Measurements from ENCODE around the gene MON2.

Gene MON2

GRCh38 chr12:62602255-62603060, 135.8 kb downstream of the MON2 start:
- H3K9ac ChIP-seq (ENCODE audit: low read depth, low read length), result peak overlapping the region; percentile 99
- peak overlapping the region; percentile 94 for H3K4me3 ChIP-seq (ENCODE audit: low read length)
- H3K36me3 ChIP-seq (ENCODE audit: insufficient read depth, low read length), result no peaks in the 10 kb centered on the region
- H3K4me2 ChIP-seq (ENCODE audit: low read length), result peak overlapping the region; percentile 78
- H3K9me3 ChIP-seq (replicated peaks; ENCODE audit: low read length), result no peaks in the 10 kb centered on the region
- H3K4me1 ChIP-seq (ENCODE audit: control insufficient read depth, insufficient read depth, low read length), result peaks cover 18% of the 10 kb centered on the region
- H3K27me3 ChIP-seq (ENCODE audit: control insufficient read depth, insufficient read depth, low read length), result no peaks in the 10 kb centered on the region

- H3K4me1 ChIP-seq (ENCODE audit: control insufficient read depth, insufficient read depth, low read length), result peaks cover 18% of the 10 kb centered on the region
- no peaks in the 10 kb centered on the region for H3K27me3 ChIP-seq (ENCODE audit: control insufficient read depth, insufficient read depth, low read length)
- H3K9me3 ChIP-seq (replicated peaks; ENCODE audit: low read length), result no peaks in the 10 kb centered on the region
- H3K9ac ChIP-seq (ENCODE audit: low read depth, low read length), result peak overlapping the region; percentile 99
- H3K36me3 ChIP-seq (ENCODE audit: insufficient read depth, low read length), result no peaks in the 10 kb centered on the region
- peak overlapping the region; percentile 94 for H3K4me3 ChIP-seq (ENCODE audit: low read length)
- H3K4me2 ChIP-seq (ENCODE audit: low read length), result peak overlapping the region; percentile 78
These were observed 136.6 kb downstream of the MON2 start for GRCh38 chr12:62603061-62603810.

- Histone ChIP-seq H3K9me3 (replicated peaks; ENCODE audit: low read length) (no peaks in the 10 kb centered on the region), H3K4me3 (ENCODE audit: low read length) (peak overlapping the region; percentile 94), H3K27me3 (ENCODE audit: control insufficient read depth, insufficient read depth, low read length) (no peaks in the 10 kb centered on the region), H3K4me1 (ENCODE audit: control insufficient read depth, insufficient read depth, low read length) (peaks cover 18% of the 10 kb centered on the region), H3K4me2 (ENCODE audit: low read length) (peak overlapping the region; percentile 78), H3K9ac (ENCODE audit: low read depth, low read length) (peak overlapping the region; percentile 99), H3K36me3 (ENCODE audit: insufficient read depth, low read length) (no peaks in the 10 kb centered on the region)
These were observed 137.1 kb downstream of the MON2 start for GRCh38 chr12:62603811-62604098.

- H3K27me3 ChIP-seq (ENCODE audit: control insufficient read depth, insufficient read depth, low read length), result no peaks in the 10 kb centered on the region
- no peaks in the 10 kb centered on the region for H3K9me3 ChIP-seq (replicated peaks; ENCODE audit: low read length)
- peak overlapping the region; percentile 99 for H3K9ac ChIP-seq (ENCODE audit: low read depth, low read length)
- H3K4me3 ChIP-seq (ENCODE audit: low read length), result peak overlapping the region; percentile 94
- peak overlapping the region; percentile 78 for H3K4me2 ChIP-seq (ENCODE audit: low read length)
- H3K36me3 ChIP-seq (ENCODE audit: insufficient read depth, low read length), result no peaks in the 10 kb centered on the region
- H3K4me1 ChIP-seq (ENCODE audit: control insufficient read depth, insufficient read depth, low read length), result peaks cover 18% of the 10 kb centered on the region
These were observed 137.7 kb downstream of the MON2 start for GRCh38 chr12:62604373-62604772.

- no peaks in the 10 kb centered on the region for H3K27me3 ChIP-seq (ENCODE audit: control insufficient read depth, insufficient read depth, low read length)
- H3K4me1 ChIP-seq (ENCODE audit: control insufficient read depth, insufficient read depth, low read length), result peaks cover 18% of the 10 kb centered on the region
- H3K4me2 ChIP-seq (ENCODE audit: low read length), result peak overlapping the region; percentile 78
- peak overlapping the region; percentile 99 for H3K9ac ChIP-seq (ENCODE audit: low read depth, low read length)
- no peaks in the 10 kb centered on the region for H3K9me3 ChIP-seq (replicated peaks; ENCODE audit: low read length)
- no peaks in the 10 kb centered on the region for H3K36me3 ChIP-seq (ENCODE audit: insufficient read depth, low read length)
- peak overlapping the region; percentile 94 for H3K4me3 ChIP-seq (ENCODE audit: low read length)
These were observed 138.2 kb downstream of the MON2 start for GRCh38 chr12:62604871-62605270.

GRCh38 chr12:62605981-62606380, 139.4 kb downstream of the MON2 start:
- no peaks in the 10 kb centered on the region for H3K36me3 ChIP-seq (ENCODE audit: insufficient read depth, low read length)
- H3K27me3 ChIP-seq (ENCODE audit: control insufficient read depth, insufficient read depth, low read length), result no peaks in the 10 kb centered on the region
- H3K9ac ChIP-seq (ENCODE audit: low read depth, low read length), result peak overlapping the region; percentile 99
- H3K4me2 ChIP-seq (ENCODE audit: low read length), result peak overlapping the region; percentile 78
- H3K4me1 ChIP-seq (ENCODE audit: control insufficient read depth, insufficient read depth, low read length), result peaks cover 18% of the 10 kb centered on the region
- no peaks in the 10 kb centered on the region for H3K9me3 ChIP-seq (replicated peaks; ENCODE audit: low read length)
- H3K4me3 ChIP-seq (ENCODE audit: low read length), result peak overlapping the region; percentile 94

GRCh38 chr12:62606654-62607053, 140.0 kb downstream of the MON2 start:
- Histone ChIP-seq H3K9me3 (replicated peaks; ENCODE audit: low read length) (no peaks in the 10 kb centered on the region), H3K4me1 (ENCODE audit: control insufficient read depth, insufficient read depth, low read length) (peaks cover 16% of the 10 kb centered on the region), H3K36me3 (ENCODE audit: insufficient read depth, low read length) (no peaks in the 10 kb centered on the region), H3K4me3 (ENCODE audit: low read length) (no peak overlapping the region), H3K27me3 (ENCODE audit: control insufficient read depth, insufficient read depth, low read length) (no peaks in the 10 kb centered on the region), H3K9ac (ENCODE audit: low read depth, low read length) (no peak overlapping the region), H3K4me2 (ENCODE audit: low read length) (peak overlapping the region; percentile 78)

GRCh38 chr12:62613081-62613480, 146.5 kb downstream of the MON2 start:
- Histone ChIP-seq H3K4me2 (ENCODE audit: low read length) (no peak overlapping the region), H3K4me3 (ENCODE audit: low read length) (no peak overlapping the region), H3K27me3 (ENCODE audit: control insufficient read depth, insufficient read depth, low read length) (no peaks in the 10 kb centered on the region), H3K9me3 (replicated peaks; ENCODE audit: low read length) (no peaks in the 10 kb centered on the region), H3K9ac (ENCODE audit: low read depth, low read length) (no peak overlapping the region), H3K4me1 (ENCODE audit: control insufficient read depth, insufficient read depth, low read length) (no peaks in the 10 kb centered on the region), H3K36me3 (ENCODE audit: insufficient read depth, low read length) (peaks cover 6% of the 10 kb centered on the region)

- Histone ChIP-seq H3K36me3 (ENCODE audit: insufficient read depth, low read length) (no peaks in the 10 kb centered on the region), H3K4me3 (ENCODE audit: low read length) (no peak overlapping the region), H3K27me3 (ENCODE audit: control insufficient read depth, insufficient read depth, low read length) (no peaks in the 10 kb centered on the region), H3K9ac (ENCODE audit: low read depth, low read length) (no peak overlapping the region), H3K4me2 (ENCODE audit: low read length) (no peak overlapping the region), H3K9me3 (replicated peaks; ENCODE audit: low read length) (no peaks in the 10 kb centered on the region), H3K4me1 (ENCODE audit: control insufficient read depth, insufficient read depth, low read length) (no peaks in the 10 kb centered on the region)
These were observed 151.7 kb downstream of the MON2 start for GRCh38 chr12:62618319-62618718.

- Histone ChIP-seq H3K4me1 (ENCODE audit: control insufficient read depth, insufficient read depth, low read length) (no peaks in the 10 kb centered on the region), H3K36me3 (ENCODE audit: insufficient read depth, low read length) (no peaks in the 10 kb centered on the region), H3K27me3 (ENCODE audit: control insufficient read depth, insufficient read depth, low read length) (no peaks in the 10 kb centered on the region), H3K4me2 (ENCODE audit: low read length) (no peak overlapping the region), H3K9ac (ENCODE audit: low read depth, low read length) (no peak overlapping the region), H3K4me3 (ENCODE audit: low read length) (no peak overlapping the region), H3K9me3 (replicated peaks; ENCODE audit: low read length) (no peaks in the 10 kb centered on the region)
These were observed 152.3 kb downstream of the MON2 start for GRCh38 chr12:62618930-62619329.

- Histone ChIP-seq H3K9me3 (replicated peaks; ENCODE audit: low read length) (no peaks in the 10 kb centered on the region), H3K4me2 (ENCODE audit: low read length) (no peak overlapping the region), H3K9ac (ENCODE audit: low read depth, low read length) (no peak overlapping the region), H3K36me3 (ENCODE audit: insufficient read depth, low read length) (no peaks in the 10 kb centered on the region), H3K4me3 (ENCODE audit: low read length) (no peak overlapping the region), H3K4me1 (ENCODE audit: control insufficient read depth, insufficient read depth, low read length) (no peaks in the 10 kb centered on the region), H3K27me3 (ENCODE audit: control insufficient read depth, insufficient read depth, low read length) (no peaks in the 10 kb centered on the region)
These were observed 154.5 kb downstream of the MON2 start for GRCh38 chr12:62621101-62621638.
